CD4-positive, alpha-beta T cell treated with Interferon gamma for 1 hour (primary cell): ENCODE results near the gene EXOC2.
A peak's percentile ranks its signal among the peaks of the same experiment; 100 is the strongest.

Source experiments
- DNase-seq: peaks from one replicate; pipeline ENCODE4 v3.0.0-alpha.2; 2020

EXOC2 gene

DNA sequence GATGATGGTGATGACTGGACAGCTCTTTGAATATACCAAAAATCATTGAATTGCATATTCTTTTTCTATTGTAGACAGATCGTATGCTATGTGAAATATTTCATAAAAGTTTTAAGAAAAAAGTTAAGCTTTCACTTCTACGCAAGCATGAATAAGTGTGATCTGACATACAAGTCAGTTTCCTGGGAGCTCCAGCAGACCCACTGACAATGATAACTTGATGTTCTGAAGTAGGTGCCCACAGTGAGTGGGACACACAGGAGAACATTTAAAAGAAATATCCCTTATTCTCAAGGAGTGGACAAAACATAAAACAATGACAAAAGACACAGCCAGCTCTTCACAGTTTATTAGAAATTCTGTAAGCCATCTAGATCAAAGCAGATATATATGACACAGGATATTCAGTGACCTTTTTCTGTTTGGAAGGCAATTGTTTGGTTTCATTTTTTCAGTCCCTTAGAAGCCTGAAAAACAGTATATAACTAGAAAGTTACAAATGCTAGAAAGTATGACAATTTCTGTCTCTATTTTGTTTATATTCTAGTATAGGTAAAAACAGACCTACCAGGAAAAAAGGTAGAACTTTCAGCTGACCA lies 200.0 kb downstream of the EXOC2 start:
- DNase-seq = no peak

DNA sequence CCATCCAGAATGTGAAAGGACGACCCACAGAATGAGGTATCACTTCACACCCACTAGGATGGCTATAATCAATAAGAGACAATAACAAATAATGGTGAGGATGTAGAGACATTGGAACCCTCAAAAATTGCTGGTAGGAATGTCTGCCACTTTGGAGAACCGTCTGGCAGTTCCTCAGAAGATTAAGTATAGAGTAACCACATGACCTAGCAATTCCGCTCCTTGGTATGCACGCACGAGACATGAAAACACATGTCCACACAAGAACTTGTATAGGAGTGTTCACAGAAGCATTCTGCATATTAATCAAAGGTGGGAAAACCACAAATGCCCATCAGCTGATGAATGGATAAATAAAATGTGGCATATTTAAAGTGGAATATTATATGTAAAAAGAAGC lies 200.8 kb downstream of the EXOC2 start:
- DNase-seq = no peak

DNA sequence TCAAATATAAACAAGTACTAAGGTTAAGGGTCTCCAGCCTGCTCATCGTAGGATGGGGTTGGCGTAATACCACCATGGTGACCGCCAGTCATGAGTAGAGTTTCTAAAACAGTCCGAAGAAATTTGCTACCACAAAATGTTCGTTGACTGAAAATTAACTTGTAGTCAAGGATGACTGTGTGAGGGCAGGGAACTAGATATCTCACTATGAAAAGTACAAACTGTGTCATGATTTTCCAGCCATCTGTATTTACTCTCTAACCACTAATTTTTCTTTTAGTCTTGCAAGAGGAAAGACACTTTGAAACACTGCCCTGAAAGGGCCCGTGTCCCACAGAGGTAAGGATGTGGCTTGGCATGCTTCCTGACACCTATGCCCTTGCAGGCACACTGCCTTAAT lies 201.7 kb downstream of the EXOC2 start:
- DNase-seq = no peak

DNA sequence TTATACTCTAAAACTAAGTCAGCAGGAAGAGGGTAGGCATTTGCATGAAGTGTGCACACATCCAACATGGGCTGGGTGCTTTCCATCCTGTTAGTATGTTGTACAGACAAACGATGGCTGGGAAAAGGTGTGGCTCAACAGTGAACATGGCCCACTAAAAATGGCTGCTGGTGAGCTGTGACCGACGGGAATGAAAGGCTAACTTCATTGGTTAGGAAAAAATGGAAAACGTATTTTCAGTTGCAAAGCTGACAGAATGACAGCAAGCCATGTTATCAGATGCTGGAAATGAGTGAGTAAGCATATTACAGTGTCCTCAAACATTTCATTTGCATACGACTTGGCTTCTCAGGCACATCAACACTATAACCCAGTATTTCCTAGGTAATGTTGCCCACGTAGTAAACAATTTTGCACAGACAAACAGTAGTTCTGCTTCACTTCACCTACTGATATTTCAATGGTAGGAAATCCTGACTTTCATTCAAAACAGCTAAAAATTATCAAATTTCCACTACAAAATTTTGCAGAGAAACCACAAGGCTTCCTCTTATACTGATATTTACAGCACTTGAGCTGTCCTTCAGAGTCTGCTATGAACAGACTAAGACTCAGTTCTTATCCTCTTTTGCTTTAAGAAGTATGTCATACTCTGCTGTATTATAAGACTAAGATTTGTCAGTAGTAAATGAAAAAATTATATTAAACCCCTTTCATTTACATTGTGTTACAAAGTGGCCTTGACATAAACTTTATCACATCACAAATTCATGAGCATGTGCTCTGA lies 202.5 kb downstream of the EXOC2 start:
- no peak for DNase-seq

DNA sequence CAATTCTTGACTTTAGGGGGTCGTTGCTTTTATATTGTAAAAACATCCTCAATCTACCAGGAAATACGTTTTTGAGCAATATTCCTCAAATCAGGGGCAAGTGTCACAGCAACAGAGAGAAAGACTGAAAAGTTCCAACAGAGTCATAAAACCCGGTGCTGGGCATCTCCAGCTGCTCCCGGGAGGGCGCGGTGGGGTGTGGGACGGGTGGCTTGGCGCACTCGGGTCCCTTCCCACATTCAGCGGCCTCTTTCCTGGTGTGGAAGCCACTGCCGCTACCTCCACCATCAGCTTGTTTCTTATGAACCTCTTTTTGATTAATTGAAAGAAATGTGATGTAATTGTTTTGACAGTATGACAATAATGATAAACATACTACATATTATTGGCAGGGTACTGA lies 203.2 kb downstream of the EXOC2 start:
- DNase-seq = no peak

DNA sequence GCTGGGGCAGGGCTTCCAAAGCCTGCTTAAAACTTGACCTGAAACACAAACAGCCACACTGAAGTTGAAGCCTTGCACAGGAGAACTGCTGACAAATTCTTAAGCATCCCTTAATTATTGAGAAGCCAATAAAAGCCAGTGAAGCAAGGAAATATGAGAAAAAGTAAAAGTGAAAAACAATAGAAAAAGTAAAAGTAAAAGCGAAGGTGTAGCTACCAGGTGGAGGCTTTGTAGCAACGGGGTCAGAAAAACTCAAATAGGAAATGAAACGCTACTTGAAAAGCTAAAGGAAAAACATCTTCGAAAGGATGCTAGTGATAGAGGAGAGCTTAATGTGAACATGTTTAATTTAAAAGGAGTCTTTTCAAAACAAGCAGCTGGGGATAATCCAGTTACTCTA lies 203.9 kb downstream of the EXOC2 start:
- no peak for DNase-seq

DNA sequence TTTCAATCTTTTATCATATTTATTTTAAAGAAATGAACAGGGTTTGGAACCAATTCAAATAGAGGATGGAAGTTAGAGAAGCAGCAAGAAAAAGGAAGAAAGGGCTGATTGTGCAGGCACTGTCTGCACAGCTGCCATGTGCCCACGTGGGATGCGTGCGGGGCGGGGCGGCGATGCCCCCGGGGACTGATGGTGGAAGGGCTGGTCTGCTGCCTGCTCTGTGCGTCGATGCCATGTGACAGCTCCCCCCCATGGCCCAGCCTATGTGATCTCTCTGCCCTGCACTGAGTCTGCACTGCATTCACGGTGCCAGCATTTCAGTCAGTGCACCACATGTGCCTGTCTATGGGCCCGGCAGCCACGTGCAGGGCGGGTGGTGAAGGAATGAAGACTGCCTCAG lies 205.0 kb downstream of the EXOC2 start:
- peak; percentile 70 for DNase-seq

DNA sequence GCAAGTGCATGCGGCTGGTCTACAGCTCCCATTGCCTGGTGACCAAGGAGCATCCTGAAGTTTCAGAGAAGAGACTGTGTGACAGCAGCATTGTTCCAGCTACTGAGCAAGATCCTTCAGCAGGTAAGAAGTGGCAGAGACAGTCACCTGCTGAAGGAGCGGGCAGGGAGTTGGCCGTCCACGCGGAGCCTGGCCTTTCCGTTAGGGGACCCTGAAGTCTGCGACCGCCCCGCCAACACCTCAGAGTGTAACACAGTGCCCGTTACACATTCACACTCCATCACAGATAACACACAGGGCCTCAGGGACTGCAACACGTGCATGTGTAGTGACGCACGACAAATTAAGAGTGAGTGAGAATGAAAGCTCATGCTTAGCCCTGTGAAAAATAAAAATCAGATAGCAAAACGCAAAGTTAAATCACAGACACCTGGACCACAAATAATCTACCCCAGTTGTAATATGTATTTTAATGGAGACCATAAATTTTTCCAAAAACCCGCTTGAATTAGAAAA lies 207.2 kb downstream of the EXOC2 start:
- no peak for DNase-seq

DNA sequence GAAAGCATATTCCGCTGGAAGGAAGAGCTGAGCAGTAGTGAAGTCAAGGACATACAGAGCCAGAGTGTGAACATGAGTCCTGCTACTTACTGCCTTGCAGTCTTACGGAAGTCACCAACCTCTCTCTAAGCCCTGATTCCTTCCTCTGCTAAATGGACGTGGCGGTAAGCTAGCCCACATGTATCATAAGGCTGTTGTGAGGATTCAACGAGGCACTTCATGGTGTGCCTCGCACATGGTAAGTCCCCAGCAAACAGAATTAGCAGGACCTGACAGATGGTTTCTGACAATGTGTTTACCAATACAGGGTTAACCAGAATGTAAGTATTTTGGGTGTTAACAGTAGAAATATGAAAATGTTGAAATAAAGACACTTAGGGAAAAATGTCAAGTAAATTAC lies 208.2 kb downstream of the EXOC2 start:
- DNase-seq = no peak

DNA sequence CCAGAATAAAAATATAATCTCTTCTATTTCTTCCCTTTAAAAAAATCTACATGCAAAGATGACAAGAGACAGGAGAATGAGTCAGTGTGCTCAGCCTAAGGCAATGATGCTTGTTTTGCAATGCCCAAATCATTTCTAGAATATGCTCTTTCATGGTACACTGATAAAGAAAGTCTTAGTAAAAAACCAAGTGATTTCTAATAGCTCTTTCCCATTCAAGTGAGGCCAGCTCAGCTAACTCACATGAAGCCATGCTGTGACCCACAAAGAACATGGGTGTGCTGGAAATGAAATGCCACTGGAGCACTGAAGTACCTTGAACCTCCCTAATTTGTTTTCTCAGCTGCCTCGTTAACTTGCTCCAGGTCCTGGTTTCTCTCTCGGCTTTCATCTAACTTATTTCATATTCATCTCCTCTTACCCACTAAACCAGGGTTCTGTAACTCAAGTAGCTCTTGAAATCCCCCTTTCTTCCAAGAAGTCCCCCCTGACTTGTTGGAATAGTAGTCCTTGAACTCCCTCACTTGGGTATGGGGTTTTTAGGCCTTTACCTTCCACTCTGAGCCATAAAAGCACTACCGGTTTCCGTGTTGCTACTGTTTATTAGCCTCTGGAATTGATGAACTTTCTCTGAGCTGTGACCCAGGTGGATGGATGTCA lies 208.7 kb downstream of the EXOC2 start:
- no peak for DNase-seq

DNA sequence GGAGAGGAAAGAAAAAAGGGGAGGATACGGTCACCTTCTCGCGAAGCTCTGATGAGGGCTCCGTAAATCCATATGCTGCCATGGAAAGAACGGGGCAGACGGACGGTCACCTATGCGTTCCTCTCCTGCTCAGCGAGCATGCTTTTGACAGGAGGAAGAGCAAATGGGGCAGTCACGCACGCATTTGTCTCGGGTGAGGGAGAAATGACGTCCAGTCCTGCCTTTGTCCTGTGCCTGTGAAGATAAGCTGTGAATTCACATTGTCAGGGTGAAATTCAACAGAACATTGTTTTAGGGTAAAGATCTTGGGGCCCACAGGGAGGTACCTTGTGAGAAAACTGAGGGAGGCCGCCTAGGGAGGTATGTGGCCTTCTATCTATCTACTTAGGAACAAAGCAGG lies 217.6 kb downstream of the EXOC2 start:
- DNase-seq = no peak

DNA sequence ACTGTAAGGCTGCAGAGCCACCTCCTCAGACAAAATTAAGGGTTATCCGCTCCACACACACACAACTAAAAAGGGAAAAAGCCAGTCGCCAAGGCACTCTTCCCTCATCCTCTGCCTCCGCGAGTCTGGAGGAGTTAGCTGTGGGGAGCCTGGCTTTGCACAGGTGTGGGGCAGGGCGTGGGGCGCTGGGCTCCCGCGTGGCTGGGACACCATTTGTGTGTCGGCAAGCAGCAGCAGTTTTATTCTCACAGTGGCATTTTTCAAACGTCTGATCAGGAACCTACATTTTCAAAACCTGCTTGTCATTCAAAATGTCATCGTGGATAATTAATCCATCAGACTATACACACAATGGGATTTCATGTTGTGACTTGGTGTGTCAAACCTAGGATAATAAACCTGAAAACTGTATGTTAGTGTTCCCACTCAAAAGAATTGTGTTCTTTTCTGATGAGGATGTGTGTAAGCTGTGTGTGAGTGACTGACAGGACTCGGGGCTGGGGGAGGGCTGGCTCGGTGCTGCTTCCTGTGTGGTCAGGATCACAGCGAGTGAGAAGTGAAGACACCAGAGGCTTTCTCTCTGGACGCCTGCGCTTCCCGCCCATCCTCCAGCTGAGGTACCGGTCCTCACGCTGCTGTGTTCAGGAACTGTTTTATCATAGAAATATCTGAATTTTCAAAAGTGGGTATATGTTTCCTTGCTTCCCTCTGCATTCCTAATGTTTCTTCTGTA lies 218.3 kb downstream of the EXOC2 start:
- peak; percentile 61 for DNase-seq

DNA sequence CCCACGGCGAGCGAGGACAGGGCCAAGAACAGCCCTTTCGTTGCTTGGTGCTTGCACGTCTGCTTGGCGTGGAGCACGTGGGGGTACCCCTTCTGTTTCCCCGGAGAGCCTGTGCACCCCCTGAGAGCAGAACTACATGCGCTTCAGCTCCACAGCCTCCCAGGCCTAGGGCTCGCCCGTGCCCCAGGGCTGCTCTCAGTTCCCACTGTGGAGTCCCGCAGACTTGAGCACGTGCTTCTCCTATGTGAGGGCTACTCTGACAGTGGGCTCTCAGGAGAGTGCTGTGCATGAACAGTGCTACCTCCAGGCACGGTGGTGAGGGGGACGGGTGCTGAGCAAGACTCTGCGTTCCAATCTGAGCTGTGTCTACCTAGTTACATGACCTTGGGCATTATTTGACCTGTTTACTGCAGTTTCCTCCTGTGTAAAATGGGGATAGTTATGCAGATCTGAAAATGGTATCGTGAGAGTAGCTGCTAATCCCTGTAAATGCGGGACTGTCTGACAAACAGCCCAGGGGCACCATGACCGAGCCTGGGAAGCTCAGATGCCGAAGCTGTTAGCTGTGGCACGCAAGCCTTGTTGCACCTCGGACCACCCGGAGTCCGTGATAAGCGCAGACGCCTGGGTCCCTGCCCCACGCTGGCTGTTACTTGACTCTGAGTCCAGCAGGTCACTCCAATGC lies 219.0 kb downstream of the EXOC2 start:
- no peak for DNase-seq

DNA sequence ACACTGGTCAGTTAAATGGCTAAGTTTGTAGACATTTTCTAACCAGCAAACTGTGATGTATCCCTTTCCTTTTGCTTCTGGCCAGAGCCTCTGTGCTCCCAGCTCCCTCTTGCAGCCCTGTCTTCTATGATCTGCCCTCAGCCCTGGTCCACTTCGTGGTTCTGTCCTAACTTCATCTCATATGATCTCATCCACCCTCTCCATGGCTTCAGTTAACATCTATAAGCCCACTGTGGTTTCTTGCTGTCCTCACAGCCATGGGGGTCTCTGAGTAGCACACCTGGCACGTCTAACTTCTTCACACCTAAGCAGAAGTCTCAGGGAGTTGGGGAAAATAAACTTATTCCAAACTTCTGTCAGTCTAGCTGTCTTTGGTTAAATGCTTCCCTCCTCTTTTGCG lies 219.6 kb downstream of the EXOC2 start:
- DNase-seq = no peak

DNA sequence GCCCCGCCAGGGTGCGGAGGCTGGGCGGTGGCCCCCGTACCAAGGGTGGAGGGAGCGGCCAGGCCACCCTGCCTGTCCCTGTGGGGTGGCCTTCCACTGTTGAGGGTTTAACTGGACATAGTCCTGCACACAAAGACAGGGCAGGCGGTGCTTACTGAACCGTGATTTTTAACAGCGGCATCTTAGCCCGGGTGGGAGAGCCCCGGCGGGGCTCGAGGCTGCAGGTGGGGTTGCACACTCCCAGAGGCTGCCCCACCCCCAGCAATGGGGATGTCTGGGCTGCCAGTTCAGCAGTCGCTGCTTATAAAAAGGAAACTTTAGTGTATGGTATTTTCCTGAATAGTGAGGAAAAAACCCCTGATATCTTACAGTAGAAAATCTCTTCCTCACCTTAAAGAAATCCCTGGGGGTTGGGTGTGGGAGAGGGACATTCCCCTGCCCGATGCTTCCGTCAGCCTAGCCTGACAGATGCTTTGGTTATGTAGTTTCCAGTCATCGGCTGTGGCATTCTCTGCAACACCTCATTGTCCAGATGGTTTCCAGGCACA lies 222.0 kb downstream of the EXOC2 start:
- no peak for DNase-seq

DNA sequence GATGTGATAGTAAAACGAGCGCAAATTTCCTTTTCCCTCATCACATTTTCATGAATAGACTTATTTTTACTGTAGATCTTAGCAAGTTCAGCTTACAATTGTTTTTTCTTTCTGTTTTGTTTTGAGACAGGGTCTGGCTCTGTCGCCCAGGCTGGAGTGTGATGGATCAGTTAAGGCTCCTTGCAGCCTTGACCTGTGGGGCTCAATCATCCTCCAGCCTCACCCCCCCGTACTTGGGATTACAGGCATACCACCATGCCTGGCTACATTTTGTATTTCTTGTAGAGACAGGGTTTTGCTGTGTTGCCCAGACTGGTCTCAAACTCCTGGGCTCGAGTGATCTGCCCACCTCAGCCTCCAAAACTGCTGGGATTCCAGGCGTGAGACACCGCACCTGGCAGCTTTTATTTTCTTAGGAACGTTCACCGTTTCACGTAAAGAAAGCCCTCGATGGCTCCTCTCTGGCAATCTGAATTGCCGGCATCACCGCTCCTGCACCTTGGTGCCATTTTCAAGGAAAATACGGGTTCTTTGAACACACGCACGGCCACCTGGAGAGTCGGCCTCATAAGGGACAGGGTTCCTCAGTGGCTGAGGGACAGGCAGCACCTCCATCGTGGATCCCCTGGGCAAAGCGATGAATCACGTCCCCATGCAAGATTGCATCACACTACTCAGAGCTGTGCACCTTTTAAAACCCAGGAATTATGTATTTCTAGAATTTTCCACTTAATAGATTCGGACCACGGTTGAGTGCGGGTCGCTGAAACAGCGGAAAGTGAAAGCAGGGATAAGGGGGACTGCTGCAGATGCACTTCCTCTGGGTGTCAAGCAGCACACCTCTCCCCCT lies 222.7 kb downstream of the EXOC2 start:
- no peak for DNase-seq

DNA sequence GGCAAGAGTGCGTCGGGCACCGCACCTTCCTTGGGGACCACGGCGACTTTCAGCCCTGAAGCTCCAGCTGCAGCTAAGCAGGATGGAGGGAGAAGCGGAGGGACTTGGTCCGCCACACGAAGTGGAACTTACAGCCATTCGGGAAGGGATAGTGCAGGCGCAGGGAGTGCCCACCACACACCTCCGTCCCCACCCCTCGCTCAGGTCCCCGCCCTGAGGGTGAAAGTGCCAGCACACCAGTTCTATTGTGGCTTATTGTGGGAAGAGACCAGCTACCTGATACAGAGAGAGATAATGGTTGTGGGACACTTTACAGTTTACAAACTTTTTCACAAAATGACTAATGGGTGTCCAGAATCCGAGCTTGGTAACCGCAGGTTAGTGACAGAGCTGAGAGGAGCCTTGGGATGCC lies 225.3 kb downstream of the EXOC2 start:
- no peak for DNase-seq

DNA sequence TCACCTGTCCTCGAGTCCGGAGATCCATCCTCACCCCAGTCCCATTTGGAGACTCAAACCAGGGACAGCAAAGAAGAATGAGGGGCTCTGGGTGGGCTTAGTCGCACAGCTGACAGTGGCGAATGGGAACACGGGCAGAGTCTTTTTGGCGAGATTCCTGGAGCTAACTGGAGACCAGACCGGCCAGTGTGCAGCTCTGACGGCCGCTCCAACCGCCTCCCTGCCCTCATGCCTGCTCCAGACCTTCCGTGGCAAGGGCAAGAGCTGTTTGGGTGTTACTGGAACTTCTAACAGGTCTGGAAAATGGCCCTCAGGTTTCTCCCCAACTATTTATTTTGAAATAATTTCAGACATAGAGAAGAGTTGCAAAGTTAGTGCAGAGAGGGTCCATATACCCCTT lies 225.8 kb downstream of the EXOC2 start:
- no peak for DNase-seq

DNA sequence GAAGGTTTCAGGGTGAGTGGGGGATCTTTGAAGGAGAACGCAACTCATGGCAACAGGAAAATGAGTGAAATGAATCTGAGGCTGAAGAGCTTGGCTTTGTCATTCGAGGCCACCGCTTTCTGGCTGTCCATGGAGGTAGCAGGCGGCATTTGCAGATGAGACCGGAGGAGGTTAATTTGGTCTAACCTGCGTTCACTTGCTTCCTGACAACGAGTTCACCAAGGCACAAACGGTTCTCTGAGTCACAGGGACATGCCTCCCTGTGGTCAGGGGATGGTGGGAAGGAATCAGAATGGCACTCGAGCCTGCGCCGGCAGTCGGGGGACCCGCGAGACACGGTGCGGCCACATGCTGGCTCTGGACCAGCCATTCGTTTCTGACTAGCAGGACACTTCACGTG lies 226.4 kb downstream of the EXOC2 start:
- DNase-seq = no peak

DNA sequence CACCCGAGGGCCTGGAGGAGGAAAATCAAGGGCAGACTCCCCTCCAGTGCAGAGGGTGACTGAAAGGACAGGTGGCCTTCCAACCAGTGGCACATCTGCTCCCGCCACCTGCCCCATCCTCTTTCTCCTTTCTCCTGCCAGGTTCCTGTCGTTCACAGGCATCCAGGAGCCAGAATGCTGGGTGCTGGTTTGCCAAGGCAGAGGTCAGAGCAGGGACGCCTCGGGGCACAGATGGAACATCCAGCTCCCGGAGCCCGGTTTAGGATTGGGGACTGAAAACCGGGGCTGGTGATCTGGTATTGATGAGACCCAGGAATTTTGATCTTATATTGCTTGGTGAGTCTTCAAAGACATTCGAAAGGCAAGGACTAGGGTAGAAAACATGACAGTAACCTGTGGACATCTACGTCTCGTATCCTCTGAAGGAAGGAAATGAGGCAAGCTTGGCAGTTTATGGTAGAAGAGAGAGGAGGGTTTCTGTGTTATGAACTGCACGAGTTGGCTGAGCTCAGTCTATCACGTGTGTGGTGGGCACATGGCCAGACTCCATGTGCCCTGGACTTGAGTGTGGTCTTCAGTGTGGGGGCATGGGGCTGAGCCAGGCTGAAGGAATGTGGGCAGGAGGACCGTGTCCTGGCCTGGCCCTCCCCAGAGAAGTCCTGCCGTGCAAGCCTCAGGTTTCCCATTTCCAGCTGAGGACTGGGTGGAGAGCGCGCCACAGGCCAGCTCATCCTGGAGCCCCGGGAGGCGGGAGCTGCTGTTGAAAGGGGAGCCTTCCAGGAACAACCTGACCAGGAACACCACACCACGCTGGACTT lies 227.2 kb downstream of the EXOC2 start:
- DNase-seq = no peak

DNA sequence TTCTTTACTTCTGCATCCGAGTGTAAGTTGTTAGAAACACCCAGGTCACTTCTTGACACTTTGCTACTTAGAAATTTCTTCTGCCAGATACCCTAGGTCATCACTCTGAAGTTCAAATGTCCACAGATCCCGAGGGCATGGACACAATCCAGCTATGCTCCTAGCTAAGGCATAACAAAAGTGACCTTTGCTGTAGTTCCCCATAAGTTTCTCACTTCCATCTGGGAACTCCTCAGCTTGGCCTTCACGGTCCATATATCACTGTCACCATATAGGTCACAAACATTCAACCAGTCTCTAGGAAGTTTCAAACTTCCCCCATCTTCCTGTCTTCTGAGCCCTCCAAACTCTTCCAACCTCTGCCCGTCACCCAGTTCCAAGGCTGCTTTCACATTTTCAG lies 236.1 kb downstream of the EXOC2 start:
- DNase-seq = no peak
